Ishikawa (cell line): ENCODE results near the gene CERS3.

Experiments
- CEBPB ChIP-seq: IDR thresholded peaks from 2 replicates; pipeline ENCODE4 v1.6.1; 2012
- CREB1 ChIP-seq: IDR thresholded peaks from 2 replicates; pipeline ENCODE4 v1.6.1; 2012; ENCODE audit warnings: low read depth
- EGR1 ChIP-seq: IDR thresholded peaks from 2 replicates; pipeline ENCODE4 v1.6.1; 2012
- EP300 ChIP-seq: IDR thresholded peaks from 2 replicates; pipeline ENCODE4 v1.6.1; 2012; ENCODE audit warnings: borderline replicate concordance
- FOXM1 ChIP-seq: IDR thresholded peaks from 2 replicates; pipeline ENCODE4 v1.6.1; 2012; ENCODE audit warnings: low read depth, borderline replicate concordance
- NFIC ChIP-seq: IDR thresholded peaks from 2 replicates; pipeline ENCODE4 v1.6.1; 2012
- RAD21 ChIP-seq: IDR thresholded peaks from 2 replicates; pipeline ENCODE4 v1.6.1; 2012; ENCODE audit warnings: low read depth
- TAF1 ChIP-seq: IDR thresholded peaks from 2 replicates; pipeline ENCODE4 v1.6.1; 2012; ENCODE audit warnings: low read depth, mild to moderate bottlenecking
- TCF12 ChIP-seq: IDR thresholded peaks from 2 replicates; pipeline ENCODE4 v1.6.1; 2012; ENCODE audit warnings: low read depth
- TEAD4 ChIP-seq: IDR thresholded peaks from 2 replicates; pipeline ENCODE4 v1.6.1; 2012
- YY1 ChIP-seq: IDR thresholded peaks from 2 replicates; pipeline ENCODE4 v1.6.1; 2012; ENCODE audit warnings: low read depth
- ZBTB7A ChIP-seq: IDR thresholded peaks from 2 replicates; pipeline ENCODE4 v1.6.1; 2012; ENCODE audit warnings: low read depth
- TF ChIP-seq, protein P1 (sequence below): IDR thresholded peaks from 2 replicates; pipeline ENCODE4 v1.6.1; 2012
- TF ChIP-seq, protein P2 (sequence below): IDR thresholded peaks from 2 replicates; pipeline ENCODE4 v1.6.1; 2012; ENCODE audit warnings: low read depth, mild to moderate bottlenecking
- TF ChIP-seq, protein P3 (sequence below): IDR thresholded peaks from 2 replicates; pipeline ENCODE4 v1.6.1; 2012

Gene CERS3

DNA sequence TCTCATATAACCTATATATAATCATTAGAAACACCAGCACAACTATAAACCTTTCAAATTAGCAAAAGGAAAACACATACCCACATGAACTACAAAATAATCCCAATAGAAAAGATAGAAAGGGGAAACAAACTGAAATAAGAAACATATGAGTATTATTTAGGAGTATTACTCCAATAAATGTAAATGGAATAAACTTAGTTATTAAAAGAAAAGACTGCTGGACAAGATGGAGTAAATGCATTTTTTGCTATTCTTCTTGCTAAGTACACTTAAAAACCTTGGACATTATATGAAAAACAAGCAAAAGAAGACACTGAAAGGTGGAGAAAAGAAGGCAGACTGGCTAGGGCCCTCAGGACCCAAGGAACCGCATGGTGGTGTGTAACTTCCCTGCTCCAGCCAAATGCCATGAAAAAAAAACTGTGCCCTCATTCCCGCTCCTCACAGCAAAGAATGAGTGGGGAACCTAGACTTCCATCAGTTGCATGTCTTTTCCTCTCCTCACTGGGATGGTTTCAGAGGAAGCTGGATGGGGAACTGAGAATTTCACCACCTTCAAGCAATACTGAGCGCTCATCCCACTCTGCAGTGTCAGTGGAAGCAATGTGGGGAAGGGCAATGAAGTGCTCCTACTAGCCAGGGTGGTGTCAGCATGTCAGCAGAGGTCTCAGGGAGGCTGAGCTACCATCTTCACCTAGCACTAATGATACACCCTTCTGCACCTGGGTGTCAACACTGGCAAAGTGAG, 143.3 kb downstream of the CERS3 start:
- TF ChIP-seq, protein P1, sequence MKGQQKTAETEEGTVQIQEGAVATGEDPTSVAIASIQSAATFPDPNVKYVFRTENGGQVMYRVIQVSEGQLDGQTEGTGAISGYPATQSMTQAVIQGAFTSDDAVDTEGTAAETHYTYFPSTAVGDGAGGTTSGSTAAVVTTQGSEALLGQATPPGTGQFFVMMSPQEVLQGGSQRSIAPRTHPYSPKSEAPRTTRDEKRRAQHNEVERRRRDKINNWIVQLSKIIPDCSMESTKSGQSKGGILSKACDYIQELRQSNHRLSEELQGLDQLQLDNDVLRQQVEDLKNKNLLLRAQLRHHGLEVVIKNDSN = no peak
- TF ChIP-seq NFIC = no peak
- TF ChIP-seq YY1 = no peak
- TF ChIP-seq EP300 = no peak
- no peak for TF ChIP-seq CREB1
- TF ChIP-seq, protein P2, sequence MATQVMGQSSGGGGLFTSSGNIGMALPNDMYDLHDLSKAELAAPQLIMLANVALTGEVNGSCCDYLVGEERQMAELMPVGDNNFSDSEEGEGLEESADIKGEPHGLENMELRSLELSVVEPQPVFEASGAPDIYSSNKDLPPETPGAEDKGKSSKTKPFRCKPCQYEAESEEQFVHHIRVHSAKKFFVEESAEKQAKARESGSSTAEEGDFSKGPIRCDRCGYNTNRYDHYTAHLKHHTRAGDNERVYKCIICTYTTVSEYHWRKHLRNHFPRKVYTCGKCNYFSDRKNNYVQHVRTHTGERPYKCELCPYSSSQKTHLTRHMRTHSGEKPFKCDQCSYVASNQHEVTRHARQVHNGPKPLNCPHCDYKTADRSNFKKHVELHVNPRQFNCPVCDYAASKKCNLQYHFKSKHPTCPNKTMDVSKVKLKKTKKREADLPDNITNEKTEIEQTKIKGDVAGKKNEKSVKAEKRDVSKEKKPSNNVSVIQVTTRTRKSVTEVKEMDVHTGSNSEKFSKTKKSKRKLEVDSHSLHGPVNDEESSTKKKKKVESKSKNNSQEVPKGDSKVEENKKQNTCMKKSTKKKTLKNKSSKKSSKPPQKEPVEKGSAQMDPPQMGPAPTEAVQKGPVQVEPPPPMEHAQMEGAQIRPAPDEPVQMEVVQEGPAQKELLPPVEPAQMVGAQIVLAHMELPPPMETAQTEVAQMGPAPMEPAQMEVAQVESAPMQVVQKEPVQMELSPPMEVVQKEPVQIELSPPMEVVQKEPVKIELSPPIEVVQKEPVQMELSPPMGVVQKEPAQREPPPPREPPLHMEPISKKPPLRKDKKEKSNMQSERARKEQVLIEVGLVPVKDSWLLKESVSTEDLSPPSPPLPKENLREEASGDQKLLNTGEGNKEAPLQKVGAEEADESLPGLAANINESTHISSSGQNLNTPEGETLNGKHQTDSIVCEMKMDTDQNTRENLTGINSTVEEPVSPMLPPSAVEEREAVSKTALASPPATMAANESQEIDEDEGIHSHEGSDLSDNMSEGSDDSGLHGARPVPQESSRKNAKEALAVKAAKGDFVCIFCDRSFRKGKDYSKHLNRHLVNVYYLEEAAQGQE = no peak
- TF ChIP-seq CEBPB = no peak
- no peak for TF ChIP-seq TAF1
- TF ChIP-seq FOXM1 = no peak
- TF ChIP-seq, protein P3, sequence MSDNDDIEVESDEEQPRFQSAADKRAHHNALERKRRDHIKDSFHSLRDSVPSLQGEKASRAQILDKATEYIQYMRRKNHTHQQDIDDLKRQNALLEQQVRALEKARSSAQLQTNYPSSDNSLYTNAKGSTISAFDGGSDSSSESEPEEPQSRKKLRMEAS = no peak
- no peak for TF ChIP-seq TCF12
- no peak for TF ChIP-seq RAD21
- TF ChIP-seq TEAD4 = no peak
- no peak for TF ChIP-seq EGR1
- no peak for TF ChIP-seq ZBTB7A

DNA sequence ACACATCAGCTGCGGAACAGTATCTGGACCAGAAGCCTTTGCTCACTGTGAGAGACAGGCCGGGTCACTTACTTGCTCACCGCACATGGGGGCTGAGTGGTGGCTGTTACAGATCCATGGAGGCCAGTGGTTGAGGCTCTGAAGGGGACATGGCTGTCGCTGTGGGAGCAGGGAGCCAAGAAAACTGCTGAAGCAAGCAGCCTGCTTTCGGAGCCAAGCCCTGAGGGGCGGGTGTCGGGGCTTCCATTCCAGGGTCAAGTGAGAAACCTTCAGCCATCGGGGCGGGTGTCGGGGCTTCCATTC, 144.7 kb downstream of the CERS3 start:
- TF ChIP-seq YY1 = no peak
- TF ChIP-seq EGR1 = no peak
- TF ChIP-seq EP300 = no peak
- no peak for TF ChIP-seq TCF12
- TF ChIP-seq CEBPB = no peak
- TF ChIP-seq, protein P2 = no peak
- TF ChIP-seq ZBTB7A = no peak
- TF ChIP-seq CREB1 = no peak
- no peak for TF ChIP-seq FOXM1
- no peak for TF ChIP-seq NFIC
- TF ChIP-seq, protein P1 = no peak
- no peak for TF ChIP-seq TEAD4
- TF ChIP-seq, protein P3 = no peak
- TF ChIP-seq RAD21 = no peak
- TF ChIP-seq TAF1 = no peak

DNA sequence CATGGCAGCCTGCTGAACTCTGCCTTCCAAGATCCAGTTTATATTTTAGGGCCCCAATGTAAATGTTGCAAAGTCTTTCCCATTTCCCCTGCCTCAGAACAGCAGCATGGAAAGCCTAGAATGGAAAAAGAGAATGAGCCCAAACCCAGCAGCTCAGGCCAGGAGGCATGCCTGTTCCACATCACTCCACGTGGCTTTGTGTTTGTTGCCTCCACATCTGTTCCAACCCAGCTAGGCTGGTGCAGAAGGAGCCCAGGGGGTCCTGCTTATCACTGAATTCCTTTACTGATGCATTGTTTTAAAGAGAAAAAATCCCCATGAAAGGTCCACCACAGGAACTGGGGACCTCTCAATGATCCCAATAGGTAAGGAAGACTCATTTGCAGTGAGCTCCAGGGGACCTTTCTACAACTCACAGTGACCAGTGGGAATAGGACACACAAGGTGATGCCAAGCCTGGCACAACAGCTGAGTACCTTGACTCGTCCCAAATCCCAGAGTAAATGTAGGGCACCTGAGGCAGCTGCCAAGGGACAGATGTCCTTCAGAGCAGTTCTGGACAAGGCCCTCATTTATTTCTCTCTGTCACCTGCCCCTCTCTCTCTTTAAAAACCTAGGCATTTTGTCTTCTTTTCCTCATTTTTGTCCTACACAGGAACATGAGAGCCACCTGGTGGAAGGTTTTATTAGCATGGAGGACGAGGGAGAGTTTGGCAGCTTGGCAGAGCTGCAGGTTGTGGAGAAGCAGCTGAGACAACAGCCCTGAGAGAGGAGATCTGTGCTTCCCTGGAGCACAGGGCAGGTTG, 145.2 kb downstream of the CERS3 start:
- TF ChIP-seq FOXM1 = no peak
- peak; percentile 64 for TF ChIP-seq RAD21
- TF ChIP-seq, protein P3 = no peak
- no peak for TF ChIP-seq TCF12
- TF ChIP-seq NFIC = no peak

DNA sequence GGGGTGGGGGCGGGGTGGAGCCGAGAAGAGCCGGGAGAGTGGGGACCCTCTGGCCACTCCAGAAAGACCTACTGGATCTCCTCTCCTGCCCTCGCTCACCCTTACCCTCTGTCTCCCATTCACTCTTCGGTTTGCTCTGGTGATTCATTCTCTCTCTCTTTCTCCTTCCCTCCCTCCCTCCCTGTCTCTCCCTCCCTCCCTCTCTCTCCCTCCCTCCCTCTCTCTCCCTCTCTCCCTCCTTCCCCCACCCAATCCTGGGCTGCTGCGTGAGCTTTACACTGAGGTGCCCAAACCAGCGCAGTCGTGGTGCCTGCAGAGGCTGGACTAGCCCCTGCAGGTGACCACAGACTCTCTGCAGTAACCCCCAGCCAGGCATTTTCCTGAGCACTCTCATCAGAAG, 154.8 kb downstream of the CERS3 start:
- TF ChIP-seq ZBTB7A (no peak), FOXM1 (no peak), CEBPB (no peak), TAF1 (no peak), NFIC (no peak), EP300 (no peak), EGR1 (no peak), TCF12 (no peak), RAD21 (no peak), CREB1 (no peak), YY1 (no peak), TEAD4 (no peak)
- TF ChIP-seq, protein P2 = no peak
- TF ChIP-seq, protein P1 = no peak
- TF ChIP-seq, protein P3 = no peak
